Putamen (tissue), 1 donor: ENCODE results near the gene CDY2A.
"Not testable (repeated sequence)": the region's sequence is repeated elsewhere in the genome, so short reads cannot be mapped to it uniquely, and the experiment has no call there.

Experiments
- DNase-seq: peaks from one replicate; pipeline ENCODE4 v3.0.0-alpha.2; 2016; ENCODE audit warnings: low spot score

Gene CDY2A, protein sequence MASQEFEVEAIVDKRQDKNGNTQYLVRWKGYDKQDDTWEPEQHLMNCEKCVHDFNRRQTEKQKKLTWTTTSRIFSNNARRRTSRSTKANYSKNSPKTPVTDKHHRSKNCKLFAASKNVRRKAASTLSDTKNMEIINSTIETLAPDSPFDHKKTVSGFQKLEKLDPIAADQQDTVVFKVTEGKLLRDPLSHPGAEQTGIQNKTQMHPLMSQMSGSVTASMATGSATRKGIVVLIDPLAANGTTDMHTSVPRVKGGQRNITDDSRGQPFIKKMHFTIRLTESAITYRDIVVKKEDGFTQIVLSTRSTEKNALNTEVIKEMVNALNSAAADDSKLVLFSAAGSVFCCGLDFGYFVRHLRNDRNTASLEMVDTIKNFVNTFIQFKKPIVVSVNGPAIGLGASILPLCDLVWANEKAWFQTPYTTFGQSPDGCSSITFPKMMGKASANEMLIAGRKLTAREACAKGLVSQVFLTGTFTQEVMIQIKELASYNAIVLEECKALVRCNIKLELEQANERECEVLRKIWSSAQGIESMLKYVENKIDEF

DNA sequence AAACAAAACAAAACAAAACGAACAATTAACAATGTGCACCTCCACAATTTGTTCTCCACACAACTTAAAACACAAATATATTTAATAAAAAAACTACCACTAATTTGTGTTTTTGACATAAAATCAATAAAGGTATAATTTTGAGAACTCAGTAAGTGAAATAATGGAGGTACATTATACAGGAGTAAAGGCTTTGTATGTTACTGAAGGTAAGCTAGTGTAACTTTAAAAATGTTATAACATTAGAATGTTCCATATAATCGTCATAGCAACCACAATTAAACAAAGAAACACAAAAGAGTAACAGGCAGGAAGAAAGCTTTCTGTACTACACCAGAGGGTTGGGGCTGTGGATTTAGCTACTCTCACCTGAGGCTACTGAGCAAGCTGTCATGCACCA is at the start of gene CDY2A:
Gene CDY2A, plus strand, starts transcription at position 301 of the 400 bp plus-strand sequence. CDS start 328 bp downstream, outside the sequence.
- DNase-seq = not testable (repeated sequence)

DNA sequence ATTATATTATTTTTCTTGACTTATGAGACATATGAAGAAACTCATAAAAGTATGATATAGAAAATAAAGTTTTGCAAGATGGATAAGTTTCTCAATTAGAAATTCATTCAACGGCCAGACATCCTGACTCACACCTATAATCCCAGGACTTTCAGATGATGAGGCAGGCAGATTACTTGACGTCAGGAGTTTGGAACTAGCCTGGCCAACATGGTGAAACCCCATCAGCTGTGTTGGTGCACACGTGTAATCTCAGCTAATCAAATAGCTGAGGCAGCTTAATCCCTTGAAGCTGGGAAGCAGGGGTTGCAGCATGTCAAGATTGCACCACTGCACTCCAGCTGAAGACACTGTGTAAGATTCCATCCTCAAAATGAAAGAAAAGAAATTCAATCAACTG is 28.0 kb upstream of the CDY2A start:
- DNase-seq = not testable (repeated sequence)

DNA sequence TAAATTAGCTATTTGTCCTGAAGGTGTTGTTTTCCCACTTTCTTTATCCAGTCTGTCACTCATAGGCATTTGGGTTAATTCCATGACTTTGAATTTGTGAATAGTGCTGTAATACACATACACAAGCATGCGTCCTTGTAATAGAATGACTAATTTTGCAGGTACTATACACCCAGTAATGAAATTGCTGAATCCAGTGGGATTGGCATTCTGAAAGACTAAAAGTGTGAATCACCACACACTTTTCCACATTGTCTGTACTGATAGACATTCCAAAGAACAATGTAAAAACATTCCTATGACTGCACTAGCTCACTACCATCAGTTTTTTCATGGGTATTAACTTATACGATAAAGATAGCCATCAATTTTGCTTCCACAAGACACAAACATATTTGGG is 27.3 kb upstream of the CDY2A start:
- DNase-seq = not testable (repeated sequence)

DNA sequence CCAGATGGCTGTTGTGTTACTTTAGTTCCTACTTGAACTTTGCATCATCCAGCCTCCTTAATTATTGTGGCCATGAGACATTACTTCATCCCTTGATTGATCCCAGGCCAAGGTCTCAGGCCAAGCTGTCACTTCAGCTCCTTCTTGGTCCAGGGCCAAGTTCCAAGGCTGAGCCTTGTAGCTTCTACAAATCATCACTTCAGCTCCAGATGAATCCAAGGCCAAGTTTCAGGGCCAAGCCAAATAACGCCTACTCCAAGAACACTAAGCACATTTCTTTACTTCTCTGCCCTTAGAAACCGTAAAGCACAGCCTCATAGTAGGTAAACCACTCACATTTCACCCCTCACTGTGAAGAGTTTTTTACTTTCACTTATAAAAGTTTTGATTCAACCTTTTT is 1.7 kb upstream of the CDY2A start:
- not testable (repeated sequence) for DNase-seq

DNA sequence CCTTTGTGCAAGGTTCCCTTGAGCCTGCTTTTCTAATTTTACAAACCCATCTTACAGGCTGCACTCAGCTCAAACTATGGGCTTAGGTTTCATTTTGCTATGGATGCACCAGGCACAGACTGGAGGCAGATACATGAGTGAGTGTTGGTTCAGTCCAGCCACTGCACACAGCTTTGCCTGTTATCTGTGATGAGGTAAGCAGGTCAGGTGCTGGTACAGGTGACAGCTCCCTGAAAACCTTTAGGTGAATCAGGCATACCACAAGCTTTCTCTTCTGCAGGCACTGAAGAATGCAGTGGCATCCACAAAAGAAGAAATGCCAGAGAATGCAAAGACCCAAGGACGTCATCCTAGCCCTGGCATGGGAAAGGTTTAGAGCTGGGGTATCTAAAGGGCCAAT is 3.3 kb downstream of the CDY2A start:
- not testable (repeated sequence) for DNase-seq

DNA sequence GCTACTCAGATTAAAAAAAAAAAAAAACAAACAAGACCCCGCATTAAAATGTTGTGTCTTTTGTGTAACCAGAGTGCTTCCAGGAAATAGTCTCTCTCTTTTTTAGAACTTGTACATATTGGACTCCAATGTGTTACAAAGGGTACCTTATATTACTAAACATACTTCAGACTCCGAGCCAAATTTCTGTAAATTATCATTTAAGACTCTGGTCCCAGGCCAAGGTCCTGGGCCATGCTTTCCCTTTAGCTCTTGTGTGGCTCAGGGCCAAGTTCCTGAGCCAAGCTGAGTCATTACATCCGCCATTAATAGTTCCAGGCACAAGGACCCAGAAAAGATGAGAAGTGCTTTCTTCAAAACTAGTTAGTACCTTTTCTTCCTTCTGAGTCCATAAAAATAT is 4.6 kb downstream of the CDY2A start:
- not testable (repeated sequence) for DNase-seq

DNA sequence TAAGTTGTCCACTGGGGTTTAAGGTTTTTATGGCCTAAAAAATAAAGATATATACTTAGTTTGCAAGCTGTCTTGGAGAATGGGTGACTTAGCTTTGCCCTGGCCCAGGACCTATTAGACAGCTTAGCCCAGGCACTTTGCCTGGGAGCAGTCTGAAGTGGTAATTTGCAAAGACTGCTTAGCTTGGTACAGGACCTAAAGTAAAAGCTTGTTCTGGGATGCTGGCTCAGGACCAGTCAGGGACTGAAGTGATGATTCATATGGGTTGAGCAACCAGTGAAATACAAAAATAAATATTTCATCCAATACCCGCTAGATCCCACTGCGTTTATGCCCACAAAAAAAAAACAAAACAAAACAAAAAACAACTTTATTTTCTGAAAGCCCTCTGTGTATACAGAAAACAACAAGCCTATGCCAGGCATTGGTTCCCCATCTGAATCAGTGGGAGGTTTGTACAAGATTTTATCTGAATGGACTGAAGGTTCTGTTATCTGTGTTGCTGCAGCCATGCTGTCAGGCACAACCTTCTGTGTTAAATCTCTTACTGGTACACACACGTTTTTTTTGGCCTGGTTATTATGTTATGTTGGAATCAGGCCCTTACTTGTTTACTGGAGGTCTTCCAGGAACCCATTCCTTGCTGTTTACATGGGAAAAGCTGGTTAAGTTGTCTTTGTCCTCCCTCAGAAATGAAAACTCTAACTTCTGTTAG is 8.7 kb downstream of the CDY2A start:
- DNase-seq = not testable (repeated sequence)

DNA sequence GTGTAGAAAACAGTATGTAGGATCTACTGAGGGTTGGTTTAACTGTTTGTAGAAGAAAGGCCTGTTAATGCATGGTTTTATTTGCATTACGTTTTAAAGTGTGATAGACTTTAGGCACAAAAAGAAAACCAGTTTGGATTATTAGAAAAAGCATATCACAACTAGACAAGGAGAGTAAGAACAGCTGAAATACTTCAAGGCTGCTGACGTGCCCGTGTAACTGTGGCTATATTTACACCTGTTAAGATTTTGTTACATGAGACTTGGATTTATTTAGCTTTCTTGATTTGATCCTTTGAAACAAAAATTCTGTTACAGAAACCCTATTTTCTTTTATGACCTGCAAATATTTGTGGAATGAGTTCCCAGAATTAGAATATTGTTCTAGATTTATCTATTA is 9.3 kb downstream of the CDY2A start:
- DNase-seq = not testable (repeated sequence)

DNA sequence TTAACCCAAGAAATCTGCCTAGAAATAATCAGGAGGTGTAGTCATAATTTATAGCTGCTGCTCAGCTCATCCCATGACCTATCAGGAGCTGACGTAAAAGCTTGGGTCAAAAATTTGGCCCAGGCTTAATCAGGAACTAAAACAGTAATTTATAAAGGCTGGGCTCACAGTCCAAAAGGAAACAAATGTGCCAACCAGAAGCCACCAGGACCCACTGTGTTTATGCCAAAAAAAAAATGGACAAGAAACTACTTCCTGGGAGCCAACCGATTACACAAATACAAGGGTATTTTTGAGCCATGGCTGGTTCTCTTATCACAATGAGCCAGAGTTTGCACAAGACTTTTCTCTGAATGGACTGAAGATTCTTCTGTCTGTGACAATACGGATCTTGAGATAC is 19.4 kb downstream of the CDY2A start:
- DNase-seq = not testable (repeated sequence)

DNA sequence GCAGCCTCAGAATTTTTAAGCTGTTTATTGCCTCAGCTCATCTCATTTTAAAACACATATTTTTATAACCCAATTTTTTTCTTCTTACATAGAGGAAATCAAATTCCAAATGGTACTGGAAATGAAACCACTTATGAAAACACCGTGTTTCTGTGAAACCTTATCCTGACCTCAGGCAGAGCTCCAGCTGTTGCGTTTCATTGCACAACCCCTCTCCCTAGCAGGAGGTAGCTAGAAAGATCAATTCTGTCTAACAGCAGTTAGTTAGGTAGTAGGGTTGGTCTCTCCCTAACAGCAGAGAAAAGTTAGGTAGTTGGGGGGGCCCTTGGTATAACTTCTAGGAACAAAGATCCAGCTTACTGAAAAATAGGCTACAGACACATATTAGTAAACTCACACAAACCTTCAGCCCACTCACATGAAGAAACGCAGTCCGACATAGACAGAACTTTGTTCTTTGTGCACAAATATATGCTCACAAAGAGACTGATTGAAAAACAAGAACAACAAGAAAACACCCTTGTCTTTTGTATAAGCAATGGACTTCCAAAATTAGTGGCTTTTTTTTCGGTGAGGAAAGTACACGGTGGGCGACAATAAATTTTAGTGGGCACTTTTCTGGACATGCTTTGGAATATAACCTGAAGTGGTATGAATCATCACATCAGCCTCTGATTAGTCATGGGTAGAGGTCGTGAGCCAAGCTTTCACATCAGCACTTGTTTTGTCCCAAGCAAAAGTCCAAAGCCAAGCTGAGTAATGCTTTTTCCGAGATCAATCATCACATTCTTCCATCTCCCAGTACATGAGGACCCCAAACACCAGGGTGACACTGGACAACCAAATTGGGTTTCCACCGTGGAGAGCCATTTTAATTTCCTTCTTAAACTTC is 22.8 kb downstream of the CDY2A start:
- DNase-seq = not testable (repeated sequence)

DNA sequence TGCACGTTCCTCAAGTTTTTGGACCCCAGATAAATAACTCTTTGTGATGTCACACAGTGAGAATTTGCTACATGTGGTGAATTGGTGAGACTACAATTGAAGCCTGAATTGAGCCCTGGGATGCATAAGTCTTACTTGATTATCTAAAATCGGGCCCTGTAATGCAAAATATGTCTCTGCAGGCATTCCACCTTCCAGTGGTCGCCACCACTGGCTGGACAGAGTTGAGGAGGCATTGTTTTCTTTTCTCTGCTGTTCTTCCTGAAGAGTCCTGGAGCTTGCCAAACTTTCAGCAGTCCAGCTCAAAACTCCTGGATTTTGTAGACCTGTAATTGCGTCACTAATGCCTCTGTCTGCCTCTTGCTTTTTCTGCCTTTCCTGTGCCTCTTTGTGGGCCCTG is 23.5 kb downstream of the CDY2A start:
- not testable (repeated sequence) for DNase-seq

DNA sequence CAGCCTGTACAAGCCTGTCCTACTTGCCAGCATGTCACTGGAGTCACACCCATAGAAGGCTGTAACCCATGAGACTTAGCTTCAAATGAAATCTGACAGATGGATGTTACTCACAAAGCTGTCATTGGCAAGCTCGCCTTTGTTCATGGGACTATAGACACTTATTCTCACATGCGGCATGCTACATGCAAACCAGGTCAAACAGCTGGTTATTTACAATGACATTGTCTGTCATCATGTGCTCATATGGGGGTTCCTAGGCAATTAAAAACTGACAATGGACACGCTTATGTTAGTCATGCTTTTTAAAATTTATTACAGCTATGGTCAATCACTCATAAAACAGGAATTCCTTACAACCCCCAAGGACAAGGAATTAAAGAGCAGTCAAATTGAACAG is 30.9 kb downstream of the CDY2A start:
- DNase-seq = not testable (repeated sequence)

DNA sequence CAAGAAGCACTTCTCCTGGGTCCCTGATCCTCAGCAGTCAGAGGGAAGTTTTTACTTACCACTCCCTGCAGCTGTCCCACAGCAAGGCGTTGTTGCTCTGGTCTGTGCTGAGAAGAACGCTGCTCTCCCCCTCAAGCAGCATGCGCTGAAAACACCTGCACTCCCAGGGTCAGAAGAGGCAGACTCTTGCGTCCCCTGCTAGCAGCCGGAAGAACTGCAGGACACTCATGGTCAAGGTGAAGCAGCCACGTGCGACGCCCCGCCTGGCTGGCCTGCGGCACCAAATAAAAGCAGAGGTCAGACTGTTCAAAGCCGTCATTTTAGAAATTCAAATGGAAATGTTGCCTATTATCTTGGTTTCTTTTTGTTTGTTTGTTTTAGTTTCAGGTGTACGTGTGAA is 47.9 kb downstream of the CDY2A start:
- DNase-seq = not testable (repeated sequence)
